ENCODE results near the gene VAMP1. TPM values are rescaled to one million over a fixed set of nuclear protein-coding genes. Genes with fewer than 3 reads are reported as not detected.

The VAMP1 gene
- total and polyA plus RNA-seq, 2 of the 4 experiments (the other 2 are of a cell fraction): 7.2 to 21.9 TPM

GRCh38 chr12:6420364-6420763, 50.1 kb downstream of the VAMP1 start:
- Histone ChIP-seq H3K4me2 (ENCODE audit: low read depth, low read length) (no peak overlapping the region), H4K91ac (ENCODE audit: insufficient read depth, low read depth, low read length) (no peak overlapping the region), H4K20me1 (ENCODE audit: insufficient read depth, low read length) (no peaks in the 10 kb centered on the region), H2BK5ac (ENCODE audit: low read depth, low read length, poor library complexity, severe bottlenecking) (no peak overlapping the region), H2BK15ac (ENCODE audit: low read depth, low read length) (no peak overlapping the region), H3K23ac (ENCODE audit: low read depth, low read length) (no peak overlapping the region), H3K4ac (ENCODE audit: low read depth, low read length) (no peak overlapping the region), H4K8ac (ENCODE audit: low read depth in 2 of 2, low read length in 2 of 2) (no peak overlapping the region), H3K9me3 (ENCODE audit: control insufficient read depth, insufficient read depth, low read length) (no peaks in the 10 kb centered on the region), H2AK5ac (ENCODE audit: low read depth, low read length) (no peak overlapping the region), H3K4me1 (ENCODE audit: control insufficient read depth, insufficient read depth, low read length) (no peaks in the 10 kb centered on the region), H2AK9ac (replicated peaks; ENCODE audit: low read depth, low read length, poor library complexity) (no peak overlapping the region), H2AFZ (replicated peaks; ENCODE audit: low read length, poor library complexity) (no peak overlapping the region), H3K36me3 (ENCODE audit: control insufficient read depth, insufficient read depth, low read length) (no peaks in the 10 kb centered on the region), H3K9ac (ENCODE audit: low read depth, low read length) (no peak overlapping the region), H3K9me1 (ENCODE audit: insufficient read depth, low read length) (peaks cover 10% of the 10 kb centered on the region; the same call in 1 of the 2 replicates), H3K79me1 (ENCODE audit: low read depth in 1 of 2, low read length in 2 of 2) (no peaks in the 10 kb centered on the region), H2BK120ac (ENCODE audit: low read depth, low read length) (no peak overlapping the region), H3K14ac (replicated peaks; ENCODE audit: low read depth, low read length) (no peak overlapping the region), H3K27me3 (ENCODE audit: control insufficient read depth, insufficient read depth, low read length) (no peaks in the 10 kb centered on the region), H3K4me3 (ENCODE audit: insufficient read depth, low read depth, low read length) (no peak overlapping the region), H3K18ac (ENCODE audit: low read depth, low read length) (no peak overlapping the region), H4K5ac (ENCODE audit: low read depth, low read length) (no peak overlapping the region), H3K27ac (ENCODE audit: insufficient read depth, low read length) (no peak overlapping the region), H2BK20ac (ENCODE audit: low read depth, low read length) (no peak overlapping the region), H3K56ac (ENCODE audit: extremely low read depth, insufficient read depth, low read length) (no peak overlapping the region)
- no peak for ATAC-seq (ENCODE audit: low read depth)
- ChIA-PET CTCF (interaction anchor here (1.0 kb wide), 1 partner anchor 45 kb away, joined by 3 read pairs; no protein-coding TSS in a partner anchor), POLR2A (ENCODE audit: unreplicated experiment) (interaction anchor here (0.8 kb wide), 1 partner anchor 84 kb away, joined by 3 read pairs; no protein-coding TSS in a partner anchor)
- dilution Hi-C loops (cut with HindIII; ENCODE audit: low sequenced_read_pairs, unreplicated experiment) (no loop called here), in situ Hi-C loops (cut with MboI; ENCODE audit: low sequenced_read_pairs) (loop anchor here (5.0 kb wide), 2 partner anchors 42 to 122 kb away; no protein-coding TSS in a partner anchor), intact Hi-C loops (cut with micrococcal nuclease) (no loop called here)
- WGBS, 2 experiments (ENCODE audit: extremely low coverage in 2 of 2, insufficient read length in 1 of 2): no CpG with 5 or more reads among the region's 4 CpGs
- TF ChIP-seq POLR2A (IDR thresholded peaks at IDR 0.05; ENCODE audit: low read depth, low read length): no peak
- no peak for TF ChIP-seq ELK1 (IDR thresholded peaks at IDR 0.05; ENCODE audit: borderline replicate concordance, low read depth, low read length)
- TF ChIP-seq NFE2L2 (IDR thresholded peaks at IDR 0.05; ENCODE audit: low read depth, low read length): no peak
- BruUV-seq (replicated peaks): no TSS peak
- no peak for DNase-seq
